Measurements from ENCODE around the gene EP400. TPM values are rescaled to one million over a fixed set of nuclear protein-coding genes. Genes with fewer than 3 reads are reported as not detected.

EP400 gene
- total and polyA plus RNA-seq, 9 of the 15 experiments (the other 6 are each of a cell fraction or from before 2014, with no cell fraction given): 4.5 to 58.0 (median 7.0) TPM

GRCh38 chr12:131962069-131962468, 12.3 kb downstream of the EP400 start:
- Histone ChIP-seq H3K36me3 (ENCODE audit: control insufficient read depth, insufficient read depth, low read length) (peaks cover 60% of the 10 kb centered on the region), H3K27ac (ENCODE audit: extremely low read depth, low read depth, low read length) (no peak overlapping the region), H4K20me1 (replicated peaks; ENCODE audit: control insufficient read depth, insufficient read depth, low read length) (peaks cover 50% of the 10 kb centered on the region), H3K4me2 (ENCODE audit: insufficient read depth, low read length) (no peak overlapping the region), H2AFZ (ENCODE audit: low read depth, low read length) (no peak overlapping the region), H3K9ac (ENCODE audit: insufficient read depth in 1 of 2, low read depth in 2 of 2, low read length in 2 of 2) (no peak overlapping the region), H3K4me3 (no peak overlapping the region), H3K4me1 (replicated peaks in 1 of 2; ENCODE audit: control insufficient read depth in 2 of 2, insufficient read depth in 2 of 2, low read length in 2 of 2) (peaks cover 14 to 20% of the 10 kb centered on the region in 2 experiments; a peak in 4 of 5 replicates), H3K9me1 (ENCODE audit: control insufficient read depth, insufficient read depth, low read length) (peaks cover 14% of the 10 kb centered on the region), H3K79me2 (ENCODE audit: control insufficient read depth, insufficient read depth, low read length) (peaks cover 87% of the 10 kb centered on the region), H3K9me3 (replicated peaks; ENCODE audit: control insufficient read depth, insufficient read depth, low read depth, low read length) (no peaks in the 10 kb centered on the region), H3K27me3 (ENCODE audit: control insufficient read depth in 2 of 2, insufficient read depth in 2 of 2, low read length in 2 of 2) (no peaks in the 10 kb centered on the region)
- CTCF ChIA-PET (ENCODE audit: low intra/inter-chr PET ratio): interaction anchor here (0.5 kb wide), 1 partner anchor 125 kb away, joined by 6 read pairs; no protein-coding TSS in a partner anchor
- no peak for TF ChIP-seq PHF21A (IDR thresholded peaks at IDR 0.05; ENCODE audit: borderline replicate concordance, low read depth)
- no peak for TF ChIP-seq ATF4 (CRISPR knock-in tag; IDR thresholded peaks at IDR 0.05)
- TF ChIP-seq NEUROD1 (IDR thresholded peaks at IDR 0.05; ENCODE audit: borderline replicate concordance, low read depth, low read length, partially characterized antibody): no peak
- no peak for TF ChIP-seq RBM22 (IDR thresholded peaks at IDR 0.05; ENCODE audit: low read depth, low read length, poor library complexity, severe bottlenecking)
- TF ChIP-seq MCM7 (IDR thresholded peaks at IDR 0.05): no peak
- TF ChIP-seq BRCA1 (IDR thresholded peaks at IDR 0.05): no peak
- no peak for TF ChIP-seq BRCA1 (CRISPR knock-in tag; IDR thresholded peaks at IDR 0.05)
- WGBS (ENCODE audit: insufficient coverage, low coverage, missing lambda C conversion rate): 92% methylated on average over 8 of the region's 8 CpGs
- no peak for FAIRE-seq
- no peak for DNase-seq (ENCODE audit: extremely low read depth in 1 of 4, low spot score in 3 of 4)
- intact Hi-C loops (cut with micrococcal nuclease): no loop called here
- in situ Hi-C loops (cut with MboI): no loop called here
- POLR2A ChIA-PET: interaction anchor here (0.9 to 2.3 kb wide), 2 partner anchors 12 kb away, joined by 3 to 9 read pairs; partner anchors contain the start of gene EP400
- no TSS peak for BruUV-seq (replicated peaks)
- ATAC-seq: no peak
